ENCODE data around the gene RANGAP1.

The RANGAP1 gene

GRCh38 chr22:41197038-41197972 lies 88.7 kb downstream of the RANGAP1 start:
- peak; percentile 73 to 78 for DNase-seq (ENCODE audit: low read depth in 2 of 2)

Measured in stimulated activated CD4-positive, alpha-beta T cell treated with anti-CD3 and anti-CD28 coated beads, Interleukin-4, amount 100 ng/mL, for 48 hours (primary cell).